Measurements from ENCODE around the gene CD22.
"Not testable (repeated sequence)": the region's sequence is repeated elsewhere in the genome, so short reads cannot be mapped to it uniquely, and the experiment has no call there.

CD22 gene

GRCh38 chr19:35341565-35342225 is 12.7 kb downstream of the CD22 start:
- no peak for DNase-seq (ENCODE audit: low spot score)

GRCh38 chr19:35342430-35342829 is 13.4 kb downstream of the CD22 start:
- DNase-seq (ENCODE audit: low spot score), result no peak

- no peak for DNase-seq (ENCODE audit: low spot score)
These were observed 15.6 kb downstream of the CD22 start for GRCh38 chr19:35344511-35345031.

- DNase-seq (ENCODE audit: low spot score), result no peak
These were observed 16.7 kb downstream of the CD22 start for GRCh38 chr19:35345671-35346111.

GRCh38 chr19:35346193-35347052 is 17.4 kb downstream of the CD22 start:
- DNase-seq (ENCODE audit: low spot score), result no peak

GRCh38 chr19:35347171-35347929 is 18.4 kb downstream of the CD22 start, which contains the start of gene FFAR1:
Gene FFAR1, plus strand, starts transcription at chr19:35347902. Its CDS starts 3,650 bp downstream, at chr19:35351552.
- DNase-seq (ENCODE audit: low spot score), result no peak

- no peak for DNase-seq (ENCODE audit: low spot score)
These were observed 18.9 kb downstream of the CD22 start for GRCh38 chr19:35347930-35348298.

GRCh38 chr19:35348911-35349611 is 20.1 kb downstream of the CD22 start:
- no peak for DNase-seq (ENCODE audit: low spot score)

- DNase-seq (ENCODE audit: low spot score), result no peak
These were observed 20.9 kb downstream of the CD22 start for GRCh38 chr19:35349614-35350521.

GRCh38 chr19:35350591-35350990 is 21.6 kb downstream of the CD22 start:
- DNase-seq (ENCODE audit: low spot score), result no peak

GRCh38 chr19:35351411-35352176 is 22.6 kb downstream of the CD22 start:
- no peak for DNase-seq (ENCODE audit: low spot score)

GRCh38 chr19:35352177-35352447 is 23.1 kb downstream of the CD22 start:
- no peak for DNase-seq (ENCODE audit: low spot score)

GRCh38 chr19:35352448-35353304 is 23.7 kb downstream of the CD22 start:
- peak; percentile 61 for DNase-seq (ENCODE audit: low spot score)

GRCh38 chr19:35353635-35354034 is 24.6 kb downstream of the CD22 start:
- no peak for DNase-seq (ENCODE audit: low spot score)

- no peak for DNase-seq (ENCODE audit: low spot score)
These were observed 25.9 kb downstream of the CD22 start for GRCh38 chr19:35354898-35355297.

- no peak for DNase-seq (ENCODE audit: low spot score)
These were observed 26.9 kb downstream of the CD22 start for GRCh38 chr19:35355791-35356460.

GRCh38 chr19:35357867-35358573 is 29.0 kb downstream of the CD22 start, which contains the start of gene FFAR3:
Gene FFAR3, plus strand, starts transcription at chr19:35358460. Its CDS starts 431 bp downstream, at chr19:35358891.
- no peak for DNase-seq (ENCODE audit: low spot score)

GRCh38 chr19:35358834-35359233 is 29.8 kb downstream of the CD22 start:
- DNase-seq (ENCODE audit: low spot score), result not testable (repeated sequence)

All from cerebellar cortex (tissue), 1 donor.